Adrenal gland (tissue), 12 donors: ENCODE measurements around the gene PCDH12. TPM values are rescaled to one million over a fixed set of nuclear protein-coding genes. Genes with fewer than 3 reads are reported as not detected.
A peak's percentile ranks its signal among the peaks of the same experiment; 100 is the strongest.

Source experiments
- DNase-seq, 7 donors: peaks; one replicate each; pipeline ENCODE4 v3.0.0-alpha.2; 2019 to 2020
- H3K27ac ChIP-seq, 5 donors: fragments of 200-600 bp; sonication (generic) in 4 of 5; 1 replicate in 3 of 5; 2 replicates in 2 of 5; pipeline versions ENCODE4 v1.5.1 to v1.8.0; 2016 to 2020; ENCODE audit warnings: mild to moderate bottlenecking in 1 of 5
- H3K27me3 ChIP-seq: fragments of 200-600 bp; 2 replicates; pipeline ENCODE4 v1.8.0; 2021
- H3K36me3 ChIP-seq, 2 donors: fragments of 200-600 bp; replicated peaks in 1 of 2; 1 replicate in 1 of 2; 2 replicates in 1 of 2; pipeline versions ENCODE4 v1.5.1 to v1.8.0; 2018 to 2022
- H3K4me1 ChIP-seq, 2 donors: fragments of 200-600 bp; replicated peaks in 1 of 2; 1 replicate in 1 of 2; 2 replicates in 1 of 2; pipeline versions ENCODE4 v1.5.1 to v1.8.0; 2018 to 2021
- H3K4me3 ChIP-seq, 4 donors: fragments of 200-600 bp; sonication (generic) in 3 of 4; one replicate each; pipeline ENCODE4 v1.5.1; 2016 to 2018
- H3K9me3 ChIP-seq, 3 donors: fragments of 200-600 bp; sonication (generic) in 1 of 3; replicated peaks in 1 of 3; 1 replicate in 2 of 3; 2 replicates in 1 of 3; pipeline versions ENCODE4 v1.5.1 to v1.8.0; 2016 to 2021
- POLR2A ChIP-seq, 2 donors: fragments of 450-650 bp; IDR thresholded peaks; one replicate each; pipeline ENCODE4 v1.6.1; 2017; ENCODE audit warnings: antibody characterized with exemption in 2 of 2, mild to moderate bottlenecking in 2 of 2, moderate library complexity in 1 of 2
- whole genome bisulfite sequencing, 4 donors: extraction: QIAGEN DNeasy Blood & Tissue Kit in 2 of 4; methylation state at CpG; one replicate each; pipeline versions ENCODE4 v1.1.5 to v1.1.7; 2013 to 2017; 5-methylcytosine and 5-hydroxymethylcytosine counted together
- intact Hi-C, 2 donors: fragments of 100-400 bp; cut with DNase I; formaldehyde crosslinking; loops; one replicate each; pipeline versions ENCODE4 v1.14.1 to v1.15.0; 2022 to 2023
- polyA plus RNA-seq, 3 donors: library from polyadenylated mRNA; stranded (reverse); fragments of 200-250 nt in 2 of 3; fragments of 350-450 nt in 1 of 3; fragmentation: Illumina TruSeq in 1 of 3; extraction: RNeasy Lipid Tissue Mini Kit (QIAGEN cat#74804) in 1 of 3; gene quantifications; one replicate each; pipeline ENCODE4 v1.2.3, GENCODE V29; 2013 to 2014
- total RNA-seq, 9 donors: library from RNA; depleted of rRNA in 4 of 9; stranded (reverse); fragments of >200 nt in 4 of 9; fragments of 120-200 nt in 1 of 9; fragmentation: NEBNext Ultra II Directional in 1 of 9; extraction: Animal tissue kit (Norgen Biotek cat#: 25700) in 1 of 9; gene quantifications; one replicate each; pipeline versions ENCODE4 v1.1.0 to v1.2.4, GENCODE V29; 2013 to 2023
- TF ChIP-seq, protein P1 (sequence below), 6 experiments: fragments of 450-650 bp in 4 of 6; fragments of 200-600 bp in 2 of 6; sonication (generic) in 1 of 6; IDR thresholded peaks; 1 replicate in 5 of 6; 2 replicates in 1 of 6; pipeline versions ENCODE4 v1.5.1 to v1.8.0; 2016 to 2021; ENCODE audit warnings: antibody characterized with exemption in 6 of 6, mild to moderate bottlenecking in 2 of 6, moderate library complexity in 1 of 6
- donor health status: healthy with polysubstance abuse.
- donor health status: Bipolar disorder and iron deficiency.
- donor health status: DM: yes; HTN: yes; CAD: no.
- donor health status: DM: no; HTN: no; CAD: no.
- donor health status: DM: no; HTN: no; CAD: no.
- donor health status: DM: yes; HTN: yes; CAD: no.

PCDH12 gene
- total and polyA plus RNA-seq, 12 donors, result 3.3 to 18.4 (median 11.3) TPM

GRCh38 chr5:141945511-141946051 lies 12.4 kb downstream of the PCDH12 start:
- 26 to 49% (median 34%) methylated on average over 10 to 25 of the region's 25 CpGs for WGBS, 4 donors
- Histone ChIP-seq H3K9me3 (no peaks in the 10 kb centered on the region), H3K27ac (peak overlapping the region in 2 of 5 donors; percentile 43 to 65), H3K36me3 (no peaks in the 10 kb centered on the region), H3K4me3 (no peak overlapping the region), H3K27me3 (no peaks in the 10 kb centered on the region), H3K4me1 (peaks cover 0 to 38% of the 10 kb centered on the region in 2 donors)
- TF ChIP-seq, protein P1, sequence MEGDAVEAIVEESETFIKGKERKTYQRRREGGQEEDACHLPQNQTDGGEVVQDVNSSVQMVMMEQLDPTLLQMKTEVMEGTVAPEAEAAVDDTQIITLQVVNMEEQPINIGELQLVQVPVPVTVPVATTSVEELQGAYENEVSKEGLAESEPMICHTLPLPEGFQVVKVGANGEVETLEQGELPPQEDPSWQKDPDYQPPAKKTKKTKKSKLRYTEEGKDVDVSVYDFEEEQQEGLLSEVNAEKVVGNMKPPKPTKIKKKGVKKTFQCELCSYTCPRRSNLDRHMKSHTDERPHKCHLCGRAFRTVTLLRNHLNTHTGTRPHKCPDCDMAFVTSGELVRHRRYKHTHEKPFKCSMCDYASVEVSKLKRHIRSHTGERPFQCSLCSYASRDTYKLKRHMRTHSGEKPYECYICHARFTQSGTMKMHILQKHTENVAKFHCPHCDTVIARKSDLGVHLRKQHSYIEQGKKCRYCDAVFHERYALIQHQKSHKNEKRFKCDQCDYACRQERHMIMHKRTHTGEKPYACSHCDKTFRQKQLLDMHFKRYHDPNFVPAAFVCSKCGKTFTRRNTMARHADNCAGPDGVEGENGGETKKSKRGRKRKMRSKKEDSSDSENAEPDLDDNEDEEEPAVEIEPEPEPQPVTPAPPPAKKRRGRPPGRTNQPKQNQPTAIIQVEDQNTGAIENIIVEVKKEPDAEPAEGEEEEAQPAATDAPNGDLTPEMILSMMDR (IDR thresholded peaks at IDR 0.05), result no peak
- TF ChIP-seq POLR2A (IDR thresholded peaks at IDR 0.05), result no peak
- intact Hi-C loops, result no loop called here
- peak in 4 of 7 donors; percentile 41 to 60 (median 50) for DNase-seq

DNA sequence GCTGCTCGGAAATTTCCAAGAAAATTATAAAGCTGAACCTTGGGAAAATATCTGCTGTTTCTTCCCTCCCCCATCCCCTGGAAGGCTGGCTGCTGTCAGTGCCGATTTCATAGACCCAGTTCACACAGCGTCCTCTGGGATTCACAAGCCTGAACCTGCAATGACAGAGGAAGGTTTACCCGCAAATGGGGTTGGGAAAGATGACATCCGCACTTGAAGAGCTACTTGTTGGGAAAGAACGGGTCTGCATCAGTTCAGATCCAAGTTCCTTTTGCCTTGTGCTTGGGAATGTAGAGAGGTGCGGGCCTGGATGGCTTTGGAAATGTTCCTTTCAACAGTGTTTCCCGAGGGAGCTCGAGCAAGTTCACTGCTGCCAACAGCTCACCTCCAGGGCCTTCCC lies 13.9 kb downstream of the PCDH12 start:
- Histone ChIP-seq H3K36me3 (peaks cover 0 to 6% of the 10 kb centered on the region in 2 donors), H3K27me3 (no peaks in the 10 kb centered on the region), H3K9me3 (no peaks in the 10 kb centered on the region), H3K4me1 (peaks cover 0 to 38% of the 10 kb centered on the region in 2 donors), H3K27ac (no peak overlapping the region), H3K4me3 (no peak overlapping the region)
- 79 to 84% (median 82%) methylated on average over 9 of the region's 9 CpGs for WGBS, 4 donors
- TF ChIP-seq POLR2A (IDR thresholded peaks at IDR 0.05), result no peak
- TF ChIP-seq, protein P1 (IDR thresholded peaks at IDR 0.05), result no peak
- no peak for DNase-seq
- intact Hi-C loops, result no loop called here

- Histone ChIP-seq H3K4me3 (no peak overlapping the region), H3K36me3 (peaks cover 0 to 21% of the 10 kb centered on the region in 2 donors), H3K4me1 (peaks cover 0 to 38% of the 10 kb centered on the region in 2 donors), H3K9me3 (no peaks in the 10 kb centered on the region), H3K27ac (peak overlapping the region in 1 of 5 donors; percentile 11), H3K27me3 (no peaks in the 10 kb centered on the region)
- WGBS, 4 donors, result 71 to 79% (median 75%) methylated on average over 8 to 9 of the region's 9 CpGs
- DNase-seq, result no peak
- intact Hi-C loops, result no loop called here
- TF ChIP-seq POLR2A (IDR thresholded peaks at IDR 0.05), result no peak
- TF ChIP-seq, protein P1 (IDR thresholded peaks at IDR 0.05), result no peak
These were observed 15.7 kb downstream of the PCDH12 start for GRCh38 chr5:141942185-141942857.

- Histone ChIP-seq H3K27ac (peak overlapping the region in 2 of 5 donors; percentile 59 to 73), H3K4me3 (no peak overlapping the region), H3K27me3 (no peaks in the 10 kb centered on the region), H3K9me3 (no peaks in the 10 kb centered on the region), H3K36me3 (peaks cover 0 to 26% of the 10 kb centered on the region in 2 donors), H3K4me1 (peaks cover 0 to 36% of the 10 kb centered on the region in 2 donors)
- intact Hi-C loops, result no loop called here
- WGBS, 4 donors, result 78 to 86% (median 84%) methylated on average over 6 of the region's 6 CpGs
- no peak for DNase-seq
- TF ChIP-seq POLR2A (IDR thresholded peaks at IDR 0.05), result no peak
- TF ChIP-seq, protein P1 (IDR thresholded peaks at IDR 0.05), result no peak
These were observed 16.2 kb downstream of the PCDH12 start for GRCh38 chr5:141941779-141942178.
